ENCODE results near the gene NRXN3. TPM values are rescaled to one million over a fixed set of nuclear protein-coding genes. Genes with fewer than 3 reads are reported as not detected.

Gene NRXN3
- total and polyA plus RNA-seq, 2 of the 4 experiments (the other 2 are of a cell fraction): 4.8 to 25.1 TPM

- H3K27me3 ChIP-seq (ENCODE audit: control insufficient read depth, insufficient read depth, low read length): no peaks in the 10 kb centered on the region
- ATAC-seq (ENCODE audit: low read depth) (no peak), DNase-seq (no peak)
- POLR2A ChIA-PET (ENCODE audit: unreplicated experiment): no interaction called here
- BruUV-seq (replicated peaks): no TSS peak
- no peak overlapping the region for H4K8ac ChIP-seq (ENCODE audit: low read depth in 2 of 2, low read length in 2 of 2)
- H4K5ac ChIP-seq (ENCODE audit: low read depth, low read length): no peak overlapping the region
- TF ChIP-seq MAZ (IDR thresholded peaks at IDR 0.05; ENCODE audit: borderline replicate concordance, low read depth, low read length) (no peak), ELK1 (IDR thresholded peaks at IDR 0.05; ENCODE audit: borderline replicate concordance, low read depth, low read length) (no peak), SMC3 (IDR thresholded peaks at IDR 0.05; ENCODE audit: low read depth, low read length) (no peak), CEBPB (IDR thresholded peaks at IDR 0.05; ENCODE audit: low read depth, low read length) (no peak), FOS (IDR thresholded peaks at IDR 0.05; ENCODE audit: low read depth, low read length) (no peak), MAFK (IDR thresholded peaks at IDR 0.05; ENCODE audit: low read depth, low read length) (no peak), CHD1 (IDR thresholded peaks at IDR 0.05; ENCODE audit: low read depth, low read length) (no peak), RCOR1 (IDR thresholded peaks at IDR 0.05; ENCODE audit: insufficient replicate concordance, low read length) (no peak), BHLHE40 (IDR thresholded peaks at IDR 0.05; ENCODE audit: low read depth, low read length) (no peak), RFX5 (IDR thresholded peaks at IDR 0.05; ENCODE audit: low read depth, low read length) (no peak), MXI1 (IDR thresholded peaks at IDR 0.05; ENCODE audit: borderline replicate concordance, low read depth, low read length) (no peak), USF2 (IDR thresholded peaks at IDR 0.05; ENCODE audit: low read depth, low read length) (no peak), CTCF (conservative IDR thresholded peaks at IDR 0.05; ENCODE audit: low read depth, low read length) (no peak), POLR2A (IDR thresholded peaks at IDR 0.05; ENCODE audit: low read depth, low read length) (no peak), RAD21 (IDR thresholded peaks at IDR 0.05; ENCODE audit: low read length) (no peak)
- H2AK9ac ChIP-seq (replicated peaks; ENCODE audit: low read depth, low read length, poor library complexity): no peak overlapping the region
- H3K4ac ChIP-seq (ENCODE audit: low read depth, low read length): no peak overlapping the region
- no peak overlapping the region for H3K18ac ChIP-seq (ENCODE audit: low read depth, low read length)
- H3K4me2 ChIP-seq (ENCODE audit: low read depth, low read length): no peak overlapping the region
- H2BK20ac ChIP-seq (ENCODE audit: low read depth, low read length): no peak overlapping the region
- H3K56ac ChIP-seq (ENCODE audit: extremely low read depth, insufficient read depth, low read length): no peak overlapping the region
- in situ Hi-C loops (cut with MboI; ENCODE audit: low sequenced_read_pairs) (no loop called here), intact Hi-C loops (cut with micrococcal nuclease) (no loop called here), dilution Hi-C loops (cut with HindIII; ENCODE audit: low sequenced_read_pairs, unreplicated experiment) (no loop called here)
- peaks cover 7% of the 10 kb centered on the region; the same call in 1 of the 2 replicates for H3K9me3 ChIP-seq (ENCODE audit: control insufficient read depth, insufficient read depth, low read length)
- no peaks in the 10 kb centered on the region for H4K20me1 ChIP-seq (ENCODE audit: insufficient read depth, low read length)
- H3K27ac ChIP-seq (ENCODE audit: insufficient read depth, low read length): no peak overlapping the region
- no peak overlapping the region for H3K4me3 ChIP-seq (ENCODE audit: insufficient read depth, low read depth, low read length)
- H3K23ac ChIP-seq (ENCODE audit: low read depth, low read length): no peak overlapping the region
- no peak overlapping the region for H2AK5ac ChIP-seq (ENCODE audit: low read depth, low read length)
- H2AFZ ChIP-seq (replicated peaks; ENCODE audit: low read length, poor library complexity): no peak overlapping the region
- no peaks in the 10 kb centered on the region for H3K9me1 ChIP-seq (ENCODE audit: insufficient read depth, low read length)
- WGBS, 2 experiments (ENCODE audit: extremely low coverage in 2 of 2, insufficient read length in 1 of 2): no CpG with 5 or more reads among the region's 1 CpG
- CTCF ChIA-PET: no interaction called here
- no peak overlapping the region for H3K14ac ChIP-seq (replicated peaks; ENCODE audit: low read depth, low read length)
- H4K91ac ChIP-seq (ENCODE audit: insufficient read depth, low read depth, low read length): no peak overlapping the region
- H2BK120ac ChIP-seq (ENCODE audit: low read depth, low read length): no peak overlapping the region
- no peaks in the 10 kb centered on the region for H3K79me1 ChIP-seq (ENCODE audit: low read depth in 1 of 2, low read length in 2 of 2)
- no peak overlapping the region for H3K9ac ChIP-seq (ENCODE audit: low read depth, low read length)
- H2BK15ac ChIP-seq (ENCODE audit: low read depth, low read length): no peak overlapping the region
- no peak overlapping the region for H2BK5ac ChIP-seq (ENCODE audit: low read depth, low read length, poor library complexity, severe bottlenecking)
- no peaks in the 10 kb centered on the region for H3K4me1 ChIP-seq (ENCODE audit: control insufficient read depth, insufficient read depth, low read length)
- no peaks in the 10 kb centered on the region for H3K36me3 ChIP-seq (ENCODE audit: control insufficient read depth, insufficient read depth, low read length)
Observed at GRCh38 chr14:78398216-78398615, 228.0 kb downstream of the NRXN3 start.

Data from IMR-90 (cell line).